Parathyroid adenoma (tissue), 2 donors: ENCODE results near the gene WDR37.
"Not testable (repeated sequence)": the region's sequence is repeated elsewhere in the genome, so short reads cannot be mapped to it uniquely, and the experiment has no call there.

Experiments used
- H2AFZ ChIP-seq: fragments of 300-600 bp; sonication (generic); one replicate; pipeline ENCODE4 v1.7.0; 2017; ENCODE audit warnings: antibody characterized with exemption, mild to moderate bottlenecking
- H3K27ac ChIP-seq: fragments of 300-600 bp; sonication (generic); one replicate; pipeline ENCODE4 v1.7.0; 2017
- H3K27me3 ChIP-seq: fragments of 300-600 bp; sonication (generic); one replicate; pipeline ENCODE4 v1.7.0; 2017; ENCODE audit warnings: low read length; ENCODE audit not compliant: control insufficient read depth, insufficient read depth
- H3K36me3 ChIP-seq: fragments of 300-600 bp; sonication (generic); one replicate; pipeline ENCODE4 v1.7.0; 2017; ENCODE audit warnings: low read length; ENCODE audit not compliant: control insufficient read depth, insufficient read depth
- H3K4me1 ChIP-seq: fragments of 300-600 bp; sonication (generic); one replicate; pipeline ENCODE4 v1.7.0; 2017; ENCODE audit warnings: control low read depth
- H3K4me2 ChIP-seq: fragments of 300-600 bp; sonication (generic); one replicate; pipeline ENCODE4 v1.7.0; 2017; ENCODE audit warnings: low read length
- H3K4me3 ChIP-seq: fragments of 300-600 bp; sonication (generic); one replicate; pipeline ENCODE4 v1.7.0; 2017; ENCODE audit warnings: low read depth, low read length
- H3K79me2 ChIP-seq: fragments of 300-600 bp; sonication (generic); one replicate; pipeline ENCODE4 v1.7.0; 2017; ENCODE audit warnings: control low read depth
- H3K9ac ChIP-seq: fragments of 300-600 bp; sonication (generic); one replicate; pipeline ENCODE4 v1.7.0; 2017; ENCODE audit warnings: mild to moderate bottlenecking
- H3K9me3 ChIP-seq: fragments of 300-600 bp; sonication (generic); one replicate; pipeline ENCODE4 v1.7.0; 2017; ENCODE audit warnings: low read length; ENCODE audit not compliant: control insufficient read depth
- TF ChIP-seq, protein P1 (sequence below): fragments of 300-600 bp; sonication (generic); IDR thresholded peaks from one replicate; pipeline ENCODE4 v1.7.0; 2017; ENCODE audit warnings: antibody characterized with exemption, mild to moderate bottlenecking
- donor health status: primary hyperparathyroidism.

WDR37 gene

GRCh38 chr10:1160561-1161314 is 104.6 kb downstream of the WDR37 start:
- TF ChIP-seq, protein P1, sequence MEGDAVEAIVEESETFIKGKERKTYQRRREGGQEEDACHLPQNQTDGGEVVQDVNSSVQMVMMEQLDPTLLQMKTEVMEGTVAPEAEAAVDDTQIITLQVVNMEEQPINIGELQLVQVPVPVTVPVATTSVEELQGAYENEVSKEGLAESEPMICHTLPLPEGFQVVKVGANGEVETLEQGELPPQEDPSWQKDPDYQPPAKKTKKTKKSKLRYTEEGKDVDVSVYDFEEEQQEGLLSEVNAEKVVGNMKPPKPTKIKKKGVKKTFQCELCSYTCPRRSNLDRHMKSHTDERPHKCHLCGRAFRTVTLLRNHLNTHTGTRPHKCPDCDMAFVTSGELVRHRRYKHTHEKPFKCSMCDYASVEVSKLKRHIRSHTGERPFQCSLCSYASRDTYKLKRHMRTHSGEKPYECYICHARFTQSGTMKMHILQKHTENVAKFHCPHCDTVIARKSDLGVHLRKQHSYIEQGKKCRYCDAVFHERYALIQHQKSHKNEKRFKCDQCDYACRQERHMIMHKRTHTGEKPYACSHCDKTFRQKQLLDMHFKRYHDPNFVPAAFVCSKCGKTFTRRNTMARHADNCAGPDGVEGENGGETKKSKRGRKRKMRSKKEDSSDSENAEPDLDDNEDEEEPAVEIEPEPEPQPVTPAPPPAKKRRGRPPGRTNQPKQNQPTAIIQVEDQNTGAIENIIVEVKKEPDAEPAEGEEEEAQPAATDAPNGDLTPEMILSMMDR = no peak
- no peaks in the 10 kb centered on the region for H3K4me1 ChIP-seq
- H3K79me2 ChIP-seq = no peaks in the 10 kb centered on the region
- H3K27me3 ChIP-seq = no peaks in the 10 kb centered on the region
- no peak overlapping the region for H3K9ac ChIP-seq
- no peak overlapping the region for H3K4me2 ChIP-seq
- no peak overlapping the region for H2AFZ ChIP-seq
- H3K9me3 ChIP-seq = no peaks in the 10 kb centered on the region
- H3K36me3 ChIP-seq = no peaks in the 10 kb centered on the region
- no peak overlapping the region for H3K4me3 ChIP-seq
- no peak overlapping the region for H3K27ac ChIP-seq

GRCh38 chr10:1161315-1161673 is 105.1 kb downstream of the WDR37 start:
- H3K4me1 ChIP-seq, H3K36me3 ChIP-seq, H3K27me3 ChIP-seq, H3K4me3 ChIP-seq, H2AFZ ChIP-seq, H3K9ac ChIP-seq, H3K79me2 ChIP-seq, H3K4me2 ChIP-seq, H3K9me3 ChIP-seq, H3K27ac ChIP-seq: not testable (repeated sequence)

GRCh38 chr10:1162481-1163203 is 106.5 kb downstream of the WDR37 start:
- H3K9me3 ChIP-seq = no peaks in the 10 kb centered on the region

DNA sequence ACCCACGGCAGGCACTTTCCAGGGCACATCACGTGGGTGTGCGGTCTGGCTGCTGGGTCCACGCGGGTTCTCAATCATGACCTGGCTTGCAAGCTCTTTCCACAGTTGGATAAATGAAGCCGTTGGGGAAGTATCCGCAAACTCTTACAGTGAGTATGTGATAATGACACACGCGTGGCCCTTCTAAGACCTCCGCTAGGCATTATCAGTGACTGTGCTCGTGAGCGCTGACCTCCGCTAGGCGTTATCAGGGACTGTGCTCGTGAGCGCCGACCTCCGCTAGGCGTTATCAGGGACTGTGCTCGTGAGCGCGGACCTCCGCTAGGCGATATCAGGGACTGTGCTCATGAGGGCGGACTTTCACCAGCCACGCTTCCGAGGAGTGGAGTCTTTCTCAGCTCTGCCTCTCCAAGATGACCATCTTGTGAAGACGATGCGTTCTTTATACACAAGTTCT is 107.0 kb downstream of the WDR37 start:
- no peak overlapping the region for H2AFZ ChIP-seq
- H3K27me3 ChIP-seq = no peaks in the 10 kb centered on the region
- H3K36me3 ChIP-seq = no peaks in the 10 kb centered on the region
- H3K9ac ChIP-seq = no peak overlapping the region
- no peaks in the 10 kb centered on the region for H3K9me3 ChIP-seq
- no peak overlapping the region for H3K27ac ChIP-seq
- H3K79me2 ChIP-seq = no peaks in the 10 kb centered on the region
- no peaks in the 10 kb centered on the region for H3K4me1 ChIP-seq
- TF ChIP-seq, protein P1 = no peak
- no peak overlapping the region for H3K4me3 ChIP-seq
- H3K4me2 ChIP-seq = no peak overlapping the region

More at GRCh38 chr10:1162481-1163203, 106.5 kb downstream of the WDR37 start:
- Histone ChIP-seq H3K27ac (no peak overlapping the region), H3K4me1 (no peaks in the 10 kb centered on the region), H3K27me3 (no peaks in the 10 kb centered on the region), H3K36me3 (no peaks in the 10 kb centered on the region), H3K4me3 (no peak overlapping the region), H3K9ac (no peak overlapping the region), H2AFZ (no peak overlapping the region), H3K4me2 (no peak overlapping the region), H3K79me2 (no peaks in the 10 kb centered on the region)
- TF ChIP-seq, protein P1 = no peak

DNA sequence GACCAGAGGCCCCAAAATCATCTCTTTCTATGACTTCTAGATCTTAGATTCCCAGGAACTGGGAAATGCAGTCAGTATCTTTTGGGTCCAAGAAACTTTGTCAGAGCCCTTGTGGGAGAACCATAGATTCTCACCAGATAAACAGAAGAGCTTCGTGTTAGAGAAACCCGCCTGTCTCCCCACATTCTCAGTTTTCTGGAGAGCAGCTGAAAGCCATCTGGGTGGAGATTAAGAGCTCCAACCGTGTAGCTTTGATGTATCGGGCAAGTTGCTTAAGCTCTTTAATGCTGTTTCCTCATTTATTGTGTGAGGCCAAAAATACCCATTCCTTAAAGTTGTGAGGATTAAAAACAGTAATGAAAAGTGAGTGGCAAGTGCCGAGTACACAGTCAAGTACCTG is 107.6 kb downstream of the WDR37 start:
- Histone ChIP-seq H3K4me1 (no peaks in the 10 kb centered on the region), H3K9me3 (no peaks in the 10 kb centered on the region), H3K4me2 (no peak overlapping the region), H3K4me3 (no peak overlapping the region), H3K27me3 (no peaks in the 10 kb centered on the region), H3K36me3 (no peaks in the 10 kb centered on the region), H3K27ac (no peak overlapping the region), H2AFZ (no peak overlapping the region), H3K9ac (no peak overlapping the region), H3K79me2 (no peaks in the 10 kb centered on the region)
- TF ChIP-seq, protein P1 = no peak
